ENCODE data around the gene ESR1. TPM values are rescaled to one million over a fixed set of nuclear protein-coding genes. Genes with fewer than 3 reads are reported as not detected.
"Not testable (repeated sequence)": the region's sequence is repeated elsewhere in the genome, so short reads cannot be mapped to it uniquely, and the experiment has no call there.

Gene ESR1
- total and polyA plus RNA-seq, 9 of the 15 experiments (the other 6 are each of a cell fraction or from before 2014, with no cell fraction given), result 0.03 to 0.27 (median 0.08) TPM; not detected in 1

DNA sequence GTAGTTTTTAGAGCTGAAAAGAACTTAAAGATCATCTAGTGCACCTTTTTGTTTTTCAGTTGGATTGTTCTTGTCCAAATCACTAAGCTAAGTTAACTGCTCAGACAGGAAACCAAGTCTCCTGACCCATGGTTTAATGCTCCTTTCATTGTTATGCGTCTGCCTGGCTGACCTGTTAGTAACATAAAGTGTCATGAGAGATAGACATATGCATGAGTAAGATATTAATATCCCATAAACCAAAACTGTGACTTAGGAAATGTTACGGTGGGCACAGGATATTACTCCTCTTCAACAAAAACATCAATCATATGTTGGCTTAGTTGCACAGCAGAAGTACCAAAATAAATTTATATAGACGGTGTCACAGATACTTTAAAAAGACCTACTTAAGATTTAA lies 84.0 kb downstream of the ESR1 start:
- BruUV-seq (replicated peaks), result no TSS peak

DNA sequence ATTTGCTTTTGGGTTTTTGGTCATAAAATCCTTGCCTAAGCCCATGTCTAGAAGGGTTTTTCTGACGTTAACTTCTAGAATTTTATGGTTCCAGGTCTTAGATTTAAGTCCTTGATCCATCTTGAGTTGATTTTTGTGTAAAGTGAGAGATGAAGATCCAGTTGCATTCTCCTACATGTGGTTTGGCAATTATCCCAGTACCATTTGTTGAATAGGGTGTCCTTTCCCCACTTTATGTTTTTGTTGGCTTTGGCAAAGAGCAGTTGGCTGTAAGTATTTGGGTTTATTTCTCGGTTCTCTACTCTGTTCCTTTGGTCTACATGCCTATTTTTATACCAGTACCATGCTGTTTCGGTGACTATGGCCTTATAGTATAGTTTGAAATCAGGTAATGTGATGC lies 86.9 kb downstream of the ESR1 start:
- in situ Hi-C loops (cut with MboI); FAIRE-seq; H4K20me1 ChIP-seq (replicated peaks; ENCODE audit: control insufficient read depth, insufficient read depth, low read length); intact Hi-C loops (cut with micrococcal nuclease); H3K9me3 ChIP-seq (replicated peaks; ENCODE audit: control insufficient read depth, insufficient read depth, low read depth, low read length); H3K4me1 ChIP-seq (replicated peaks in 1 of 2; ENCODE audit: control insufficient read depth in 2 of 2, insufficient read depth in 2 of 2, low read length in 2 of 2); H3K27ac ChIP-seq (ENCODE audit: extremely low read depth, low read depth, low read length); H3K4me3 ChIP-seq; H3K9ac ChIP-seq (ENCODE audit: insufficient read depth in 1 of 2, low read depth in 2 of 2, low read length in 2 of 2); H3K9me1 ChIP-seq (ENCODE audit: control insufficient read depth, insufficient read depth, low read length); CTCF ChIA-PET (ENCODE audit: low intra/inter-chr PET ratio); H3K79me2 ChIP-seq (ENCODE audit: control insufficient read depth, insufficient read depth, low read length); DNase-seq (ENCODE audit: extremely low read depth in 1 of 4, low spot score in 3 of 4); POLR2A ChIA-PET; H3K27me3 ChIP-seq (ENCODE audit: control insufficient read depth in 2 of 2, insufficient read depth in 2 of 2, low read length in 2 of 2); BruUV-seq (replicated peaks); ATAC-seq; H3K36me3 ChIP-seq (ENCODE audit: control insufficient read depth, insufficient read depth, low read length); H3K4me2 ChIP-seq (ENCODE audit: insufficient read depth, low read length); H2AFZ ChIP-seq (ENCODE audit: low read depth, low read length): not testable (repeated sequence)
- WGBS (ENCODE audit: insufficient coverage, low coverage, missing lambda C conversion rate), result 0% methylated on average over 3 of the region's 3 CpGs

More for the DNA sequence above, 84.0 kb downstream of the ESR1 start:
- Histone ChIP-seq H3K9ac (ENCODE audit: insufficient read depth in 1 of 2, low read depth in 2 of 2, low read length in 2 of 2) (no peak overlapping the region), H3K4me3 (no peak overlapping the region), H3K9me1 (ENCODE audit: control insufficient read depth, insufficient read depth, low read length) (no peaks in the 10 kb centered on the region), H3K9me3 (replicated peaks; ENCODE audit: control insufficient read depth, insufficient read depth, low read depth, low read length) (no peaks in the 10 kb centered on the region), H3K27me3 (ENCODE audit: control insufficient read depth in 2 of 2, insufficient read depth in 2 of 2, low read length in 2 of 2) (no peaks in the 10 kb centered on the region), H3K79me2 (ENCODE audit: control insufficient read depth, insufficient read depth, low read length) (no peaks in the 10 kb centered on the region), H3K27ac (ENCODE audit: extremely low read depth, low read depth, low read length) (no peak overlapping the region), H4K20me1 (replicated peaks; ENCODE audit: control insufficient read depth, insufficient read depth, low read length) (no peaks in the 10 kb centered on the region), H3K4me1 (replicated peaks in 1 of 2; ENCODE audit: control insufficient read depth in 2 of 2, insufficient read depth in 2 of 2, low read length in 2 of 2) (no peaks in the 10 kb centered on the region), H3K4me2 (ENCODE audit: insufficient read depth, low read length) (no peak overlapping the region), H2AFZ (ENCODE audit: low read depth, low read length) (no peak overlapping the region), H3K36me3 (ENCODE audit: control insufficient read depth, insufficient read depth, low read length) (no peaks in the 10 kb centered on the region)
- DNase-seq (ENCODE audit: extremely low read depth in 1 of 4, low spot score in 3 of 4), result no peak
- no peak for FAIRE-seq
- CTCF ChIA-PET (ENCODE audit: low intra/inter-chr PET ratio), result no interaction called here
- in situ Hi-C loops (cut with MboI), result no loop called here
- POLR2A ChIA-PET, result no interaction called here
- TF ChIP-seq KAT8 (IDR thresholded peaks at IDR 0.05; ENCODE audit: low read depth) (no peak), CBX5 (IDR thresholded peaks at IDR 0.05; ENCODE audit: borderline replicate concordance, low read depth) (no peak), ZBTB1 (CRISPR knock-in tag; IDR thresholded peaks at IDR 0.05; ENCODE audit: borderline replicate concordance, low read depth) (no peak), CC2D1A (IDR thresholded peaks at IDR 0.05) (no peak)
- WGBS (ENCODE audit: insufficient coverage, low coverage, missing lambda C conversion rate), result 0% methylated on average over 3 of the region's 3 CpGs
- no peak for ATAC-seq
- intact Hi-C loops (cut with micrococcal nuclease), result no loop called here

DNA sequence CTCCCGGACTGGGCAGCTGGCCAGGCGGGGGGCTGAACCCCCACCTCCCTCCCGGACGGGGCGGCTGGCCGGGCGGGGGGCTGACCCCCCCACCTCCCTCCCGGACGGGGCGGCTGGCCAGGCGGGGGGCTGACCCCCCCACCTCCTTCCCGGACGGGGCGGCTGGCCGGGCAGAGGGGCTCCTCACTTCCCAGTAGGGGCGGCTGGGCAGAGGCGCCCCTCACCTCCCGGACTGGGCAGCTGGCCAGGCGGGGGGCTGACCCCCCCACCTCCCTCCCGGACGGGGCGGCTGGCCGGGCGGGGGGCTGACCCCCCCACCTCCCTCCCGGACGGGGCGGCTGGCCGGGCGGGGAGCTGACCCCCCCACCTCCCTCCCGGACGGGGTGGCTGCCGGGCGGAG lies 91.7 kb downstream of the ESR1 start:
- in situ Hi-C loops (cut with MboI); H3K79me2 ChIP-seq (ENCODE audit: control insufficient read depth, insufficient read depth, low read length); BruUV-seq (replicated peaks); H3K27me3 ChIP-seq (ENCODE audit: control insufficient read depth in 2 of 2, insufficient read depth in 2 of 2, low read length in 2 of 2); H3K4me3 ChIP-seq; DNase-seq (ENCODE audit: extremely low read depth in 1 of 4, low spot score in 3 of 4); H3K9me1 ChIP-seq (ENCODE audit: control insufficient read depth, insufficient read depth, low read length); H3K4me2 ChIP-seq (ENCODE audit: insufficient read depth, low read length); H4K20me1 ChIP-seq (replicated peaks; ENCODE audit: control insufficient read depth, insufficient read depth, low read length); H3K9me3 ChIP-seq (replicated peaks; ENCODE audit: control insufficient read depth, insufficient read depth, low read depth, low read length); CTCF ChIA-PET (ENCODE audit: low intra/inter-chr PET ratio); H3K9ac ChIP-seq (ENCODE audit: insufficient read depth in 1 of 2, low read depth in 2 of 2, low read length in 2 of 2); intact Hi-C loops (cut with micrococcal nuclease); ATAC-seq; FAIRE-seq; H3K4me1 ChIP-seq (replicated peaks in 1 of 2; ENCODE audit: control insufficient read depth in 2 of 2, insufficient read depth in 2 of 2, low read length in 2 of 2); H3K36me3 ChIP-seq (ENCODE audit: control insufficient read depth, insufficient read depth, low read length); H2AFZ ChIP-seq (ENCODE audit: low read depth, low read length); H3K27ac ChIP-seq (ENCODE audit: extremely low read depth, low read depth, low read length); POLR2A ChIA-PET: not testable (repeated sequence)
- WGBS (ENCODE audit: insufficient coverage, low coverage, missing lambda C conversion rate), result 0% methylated on average over 2 of the region's 33 CpGs

DNA sequence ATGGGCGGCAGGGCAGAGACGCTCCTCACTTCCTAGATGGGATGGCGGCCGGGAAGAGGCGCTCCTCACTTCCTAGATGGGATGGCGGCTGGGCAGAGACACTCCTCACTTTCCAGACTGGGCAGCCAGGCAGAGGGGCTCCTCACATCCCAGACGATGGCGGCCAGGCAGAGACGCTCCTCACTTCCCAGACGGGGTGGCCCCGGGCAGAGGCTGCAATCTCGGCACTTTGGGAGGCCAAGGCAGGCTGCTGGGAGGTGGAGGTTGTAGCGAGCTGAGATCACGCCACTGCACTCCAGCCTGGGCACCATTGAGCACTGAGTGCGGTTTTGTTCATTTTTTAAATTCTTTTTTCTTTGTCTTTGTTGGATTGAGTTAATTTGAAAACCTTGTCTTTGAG lies 92.3 kb downstream of the ESR1 start:
- H3K4me2 ChIP-seq (ENCODE audit: insufficient read depth, low read length); H3K4me1 ChIP-seq (replicated peaks in 1 of 2; ENCODE audit: control insufficient read depth in 2 of 2, insufficient read depth in 2 of 2, low read length in 2 of 2); H3K9me1 ChIP-seq (ENCODE audit: control insufficient read depth, insufficient read depth, low read length); H4K20me1 ChIP-seq (replicated peaks; ENCODE audit: control insufficient read depth, insufficient read depth, low read length); H3K27me3 ChIP-seq (ENCODE audit: control insufficient read depth in 2 of 2, insufficient read depth in 2 of 2, low read length in 2 of 2); ATAC-seq; DNase-seq (ENCODE audit: extremely low read depth in 1 of 4, low spot score in 3 of 4); FAIRE-seq; intact Hi-C loops (cut with micrococcal nuclease); H3K36me3 ChIP-seq (ENCODE audit: control insufficient read depth, insufficient read depth, low read length); H3K79me2 ChIP-seq (ENCODE audit: control insufficient read depth, insufficient read depth, low read length); H2AFZ ChIP-seq (ENCODE audit: low read depth, low read length); H3K9ac ChIP-seq (ENCODE audit: insufficient read depth in 1 of 2, low read depth in 2 of 2, low read length in 2 of 2); BruUV-seq (replicated peaks); CTCF ChIA-PET (ENCODE audit: low intra/inter-chr PET ratio); H3K4me3 ChIP-seq; H3K27ac ChIP-seq (ENCODE audit: extremely low read depth, low read depth, low read length); in situ Hi-C loops (cut with MboI); H3K9me3 ChIP-seq (replicated peaks; ENCODE audit: control insufficient read depth, insufficient read depth, low read depth, low read length): not testable (repeated sequence)
- 1% methylated on average over 9 of the region's 15 CpGs for WGBS (ENCODE audit: insufficient coverage, low coverage, missing lambda C conversion rate)
- POLR2A ChIA-PET, result interaction anchor here (0.7 kb wide), 1 partner anchor 317 kb away, joined by 3 read pairs; no protein-coding TSS in a partner anchor
